Endodermal cell (in vitro differentiated cells): ENCODE results near the gene EEF1A2. TPM values are rescaled to one million over a fixed set of nuclear protein-coding genes. Genes with fewer than 3 reads are reported as not detected.

Experiments used
- DNase-seq: peaks from one replicate; pipeline ENCODE4 v3.0.0-alpha.2; 2017
- H3K27ac ChIP-seq: 2 replicates; pipeline ENCODE4 v1.5.1; 2013; ENCODE audit warnings: mild to moderate bottlenecking, low read depth, low read length, moderate library complexity
- H3K27me3 ChIP-seq: 2 replicates; pipeline ENCODE4 v1.6.1; 2013; ENCODE audit warnings: mild to moderate bottlenecking, low read length, moderate library complexity; ENCODE audit not compliant: insufficient read depth, control insufficient read depth, poor library complexity, severe bottlenecking
- H3K36me3 ChIP-seq: 2 replicates; pipeline ENCODE4 v1.7.0; 2013; ENCODE audit warnings: mild to moderate bottlenecking, low read length, moderate library complexity; ENCODE audit not compliant: control insufficient read depth, insufficient read depth
- H3K4me1 ChIP-seq: one replicate; pipeline ENCODE4 v1.7.0; 2013; ENCODE audit warnings: low read length; ENCODE audit not compliant: control insufficient read depth, insufficient read depth
- H3K4me3 ChIP-seq: 2 replicates; pipeline ENCODE4 v1.5.1; 2013; ENCODE audit warnings: mild to moderate bottlenecking, low read length, moderate library complexity
- H3K9ac ChIP-seq: 2 replicates; pipeline ENCODE4 v1.6.1; 2013; ENCODE audit warnings: mild to moderate bottlenecking, low read length, moderate library complexity; ENCODE audit not compliant: poor library complexity, severe bottlenecking; ENCODE audit errors: extremely low read depth
- H3K9me3 ChIP-seq: 2 replicates; pipeline ENCODE4 v1.6.1; 2013; ENCODE audit warnings: mild to moderate bottlenecking, low read length, moderate library complexity; ENCODE audit not compliant: control insufficient read depth
- H3K27ac Mint-ChIP-seq: 2 replicates; pipeline ENCODE4 v1.8.0; 2020; ENCODE audit warnings: mixed read lengths
- H3K27me3 Mint-ChIP-seq: 2 replicates; pipeline ENCODE4 v1.8.0; 2021; ENCODE audit warnings: mild to moderate bottlenecking, mixed read lengths; ENCODE audit not compliant: insufficient read depth
- H3K36me3 Mint-ChIP-seq: 2 replicates; pipeline ENCODE4 v1.8.0; 2020; ENCODE audit warnings: low read depth, mixed read lengths
- H3K4me1 Mint-ChIP-seq: 2 replicates; pipeline ENCODE4 v1.8.0; 2020; ENCODE audit warnings: mixed read lengths
- H3K4me3 Mint-ChIP-seq: 2 replicates; pipeline ENCODE4 v1.8.0; 2020; ENCODE audit warnings: mild to moderate bottlenecking, moderate library complexity, mixed read lengths
- H3K9me3 Mint-ChIP-seq: 2 replicates; pipeline ENCODE4 v1.8.0; 2020; ENCODE audit warnings: mild to moderate bottlenecking, mixed read lengths
- WGBS, 2 experiments: methylation state at CpG; one replicate each; pipeline versions ENCODE4 v1.1.5 to v1.1.7; 2013; ENCODE audit warnings: missing lambda C conversion rate in 2 of 2, mixed read lengths in 1 of 2; ENCODE audit not compliant: insufficient coverage in 1 of 2, insufficient read length in 1 of 2; 5-methylcytosine and 5-hydroxymethylcytosine counted together
- total RNA-seq, 2 donors: library from RNA; stranded (reverse); fragmentation: NEBNext Ultra II Directional in 1 of 2; extraction: Animal tissue kit (Norgen Biotek cat#: 25700) in 1 of 2; gene quantifications; 2 replicates in 1 of 2; 3 replicates in 1 of 2; pipeline ENCODE4 v1.2.1, GENCODE V29; 2021
- TF ChIP-seq, protein P1 (sequence below): fragments of 200-600 bp; sonication (generic); conservative IDR thresholded peaks from 2 replicates; pipeline ENCODE4 v1.5.0; 2021; ENCODE audit warnings: antibody characterized with exemption, mild to moderate bottlenecking

EEF1A2 gene
- total RNA-seq, 2 donors from 2014 or later, result 12.1 to 22.6 TPM

DNA sequence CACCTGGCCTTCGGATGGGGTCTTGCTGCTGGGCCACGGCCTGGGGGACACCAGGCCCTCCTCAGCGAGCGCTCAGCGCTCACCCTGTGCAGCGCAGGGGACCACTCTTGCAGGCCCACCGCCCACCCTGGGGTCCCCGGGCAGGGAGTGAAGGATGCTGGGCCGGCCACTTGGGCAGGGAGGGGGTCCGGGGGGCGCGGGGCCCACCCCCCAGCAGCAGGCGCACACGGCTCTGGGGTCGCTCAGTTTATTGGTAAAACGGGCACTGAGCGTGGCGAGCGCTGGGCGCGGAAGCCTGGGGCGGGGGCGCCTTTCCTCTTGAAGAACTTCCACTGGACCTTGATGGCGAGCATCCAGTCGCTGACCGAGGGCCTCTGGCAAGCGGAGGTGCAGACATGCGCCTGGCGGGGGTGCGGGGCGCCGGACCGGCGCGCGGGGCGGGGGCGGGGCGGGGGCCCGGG lies 11.1 kb downstream of the EEF1A2 start:
- peaks cover 7% of the 10 kb centered on the region for H3K36me3 Mint-ChIP-seq
- H3K4me3 ChIP-seq, result no peak overlapping the region
- WGBS, 2 experiments, result 21 to 29% methylated on average over 7 to 39 of the region's 40 CpGs
- DNase-seq, result peak; percentile 63
- peaks cover 33% of the 10 kb centered on the region for H3K27me3 Mint-ChIP-seq
- no peaks in the 10 kb centered on the region for H3K4me1 Mint-ChIP-seq
- H3K4me1 ChIP-seq, result no peaks in the 10 kb centered on the region
- no peak overlapping the region for H3K27ac Mint-ChIP-seq
- H3K9ac ChIP-seq, result no peak overlapping the region
- H3K4me3 Mint-ChIP-seq, result peak overlapping the region; percentile 28
- H3K27ac ChIP-seq, result no peak overlapping the region
- TF ChIP-seq, protein P1, sequence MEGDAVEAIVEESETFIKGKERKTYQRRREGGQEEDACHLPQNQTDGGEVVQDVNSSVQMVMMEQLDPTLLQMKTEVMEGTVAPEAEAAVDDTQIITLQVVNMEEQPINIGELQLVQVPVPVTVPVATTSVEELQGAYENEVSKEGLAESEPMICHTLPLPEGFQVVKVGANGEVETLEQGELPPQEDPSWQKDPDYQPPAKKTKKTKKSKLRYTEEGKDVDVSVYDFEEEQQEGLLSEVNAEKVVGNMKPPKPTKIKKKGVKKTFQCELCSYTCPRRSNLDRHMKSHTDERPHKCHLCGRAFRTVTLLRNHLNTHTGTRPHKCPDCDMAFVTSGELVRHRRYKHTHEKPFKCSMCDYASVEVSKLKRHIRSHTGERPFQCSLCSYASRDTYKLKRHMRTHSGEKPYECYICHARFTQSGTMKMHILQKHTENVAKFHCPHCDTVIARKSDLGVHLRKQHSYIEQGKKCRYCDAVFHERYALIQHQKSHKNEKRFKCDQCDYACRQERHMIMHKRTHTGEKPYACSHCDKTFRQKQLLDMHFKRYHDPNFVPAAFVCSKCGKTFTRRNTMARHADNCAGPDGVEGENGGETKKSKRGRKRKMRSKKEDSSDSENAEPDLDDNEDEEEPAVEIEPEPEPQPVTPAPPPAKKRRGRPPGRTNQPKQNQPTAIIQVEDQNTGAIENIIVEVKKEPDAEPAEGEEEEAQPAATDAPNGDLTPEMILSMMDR, result no peak
- no peaks in the 10 kb centered on the region for H3K36me3 ChIP-seq
- H3K9me3 Mint-ChIP-seq, result peaks cover 2% of the 10 kb centered on the region
- H3K9me3 ChIP-seq, result no peaks in the 10 kb centered on the region
- H3K27me3 ChIP-seq, result peaks cover 28% of the 10 kb centered on the region

DNA sequence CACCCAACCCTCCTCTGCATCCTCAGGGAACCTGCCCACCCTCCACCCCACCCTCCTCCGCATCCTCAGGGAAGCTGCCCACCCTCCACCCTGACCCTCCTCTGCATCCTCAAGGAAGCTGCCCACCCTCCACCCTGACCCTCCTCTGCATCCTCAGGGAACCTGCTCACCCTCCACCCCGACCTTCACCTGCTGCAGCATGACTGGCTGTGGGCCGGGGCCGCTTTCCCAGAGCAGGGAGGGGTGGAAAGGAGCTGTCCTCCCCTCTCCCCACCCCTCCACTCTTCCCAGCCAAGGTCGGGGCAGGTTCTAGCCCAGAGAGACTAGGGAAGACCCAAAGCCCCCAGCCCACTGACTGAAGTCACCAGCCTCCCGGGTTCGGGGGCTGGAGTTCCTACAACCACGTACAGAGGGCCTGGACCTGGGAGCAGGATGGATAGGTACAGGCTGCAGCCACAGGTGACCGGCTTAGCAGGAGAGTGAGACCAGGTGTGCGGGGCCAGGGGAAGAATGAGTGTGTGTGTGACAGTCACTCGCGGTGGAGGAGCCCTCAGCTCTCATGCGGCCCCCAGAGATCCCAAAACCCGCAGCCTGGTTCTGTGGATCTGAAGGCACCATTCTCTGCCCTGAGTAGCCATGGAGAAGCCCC lies 11.6 kb downstream of the EEF1A2 start:
- WGBS, 2 experiments, result 67 to 69% methylated on average over 4 to 14 of the region's 14 CpGs
- Histone ChIP-seq H3K4me3 (no peak overlapping the region), H3K9ac (no peak overlapping the region), H3K4me1 (no peaks in the 10 kb centered on the region), H3K27ac (no peak overlapping the region), H3K9me3 (no peaks in the 10 kb centered on the region), H3K36me3 (no peaks in the 10 kb centered on the region), H3K27me3 (peaks cover 28% of the 10 kb centered on the region)
- Mint-ChIP-seq H3K36me3 (peaks cover 2% of the 10 kb centered on the region), H3K4me3 (peak overlapping the region; percentile 28), H3K4me1 (no peaks in the 10 kb centered on the region), H3K27me3 (peaks cover 33% of the 10 kb centered on the region), H3K9me3 (peaks cover 2% of the 10 kb centered on the region), H3K27ac (no peak overlapping the region)
- peak; percentile 57 for DNase-seq
- TF ChIP-seq, protein P1, result no peak

DNA sequence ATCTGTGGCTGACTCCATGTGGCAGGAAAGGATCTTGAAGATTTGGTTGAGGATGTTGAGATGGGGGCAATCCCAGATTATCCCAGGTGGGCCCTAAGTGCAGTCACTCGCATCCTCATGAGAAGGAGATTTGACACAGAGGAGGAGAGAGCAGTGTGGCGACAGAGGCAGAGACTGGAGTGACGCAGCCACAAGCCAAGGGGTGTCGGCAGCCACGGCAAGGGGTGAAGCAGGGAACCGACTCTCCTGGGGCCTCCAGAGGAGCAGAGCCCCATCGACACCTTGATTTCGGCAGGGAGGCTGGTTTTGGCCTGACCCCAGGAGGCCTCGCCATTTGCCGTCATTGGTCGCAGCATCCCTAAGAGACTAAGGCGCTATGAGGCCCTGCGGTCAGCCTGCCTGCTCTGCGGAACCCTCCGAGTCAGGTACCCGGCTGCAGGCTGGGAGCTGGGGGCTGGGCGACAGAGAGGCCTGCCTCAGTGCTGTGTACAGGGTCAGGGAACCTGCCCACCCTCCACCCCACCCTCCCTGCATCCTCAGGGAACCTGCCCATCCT lies 12.5 kb downstream of the EEF1A2 start:
- H3K9me3 Mint-ChIP-seq, result peaks cover 2% of the 10 kb centered on the region
- Histone ChIP-seq H3K27ac (no peak overlapping the region), H3K4me1 (no peaks in the 10 kb centered on the region), H3K36me3 (no peaks in the 10 kb centered on the region), H3K9me3 (no peaks in the 10 kb centered on the region), H3K27me3 (peaks cover 28% of the 10 kb centered on the region), H3K9ac (no peak overlapping the region), H3K4me3 (no peak overlapping the region)
- H3K27me3 Mint-ChIP-seq, result peaks cover 33% of the 10 kb centered on the region
- 86 to 92% methylated on average over 12 to 16 of the region's 17 CpGs for WGBS, 2 experiments
- H3K36me3 Mint-ChIP-seq, result no peaks in the 10 kb centered on the region
- no peak overlapping the region for H3K4me3 Mint-ChIP-seq
- DNase-seq, result no peak
- no peak overlapping the region for H3K27ac Mint-ChIP-seq
- H3K4me1 Mint-ChIP-seq, result no peaks in the 10 kb centered on the region
- TF ChIP-seq, protein P1, result no peak
